Measurements from ENCODE around the gene ADAMTSL1. TPM values are rescaled to one million over a fixed set of nuclear protein-coding genes. Genes with fewer than 3 reads are reported as not detected.

ADAMTSL1 gene
- total RNA-seq, 1 experiment from 2014 or later: not detected

GRCh38 chr9:18549772-18550171 lies 75.8 kb downstream of the ADAMTSL1 start:
- DNase-seq: no peak
- CTCF ChIA-PET: no interaction called here
- TF ChIP-seq CTCF (IDR thresholded peaks at IDR 0.05; ENCODE audit: unreplicated experiment): no peak
- BruUV-seq (replicated peaks): no TSS peak
- no peak overlapping the region for H3K27ac Mint-ChIP-seq (ENCODE audit: unreplicated experiment)
- intact Hi-C loops (cut with micrococcal nuclease; ENCODE audit: unreplicated experiment): no loop called here
- no peaks in the 10 kb centered on the region for H3K4me1 Mint-ChIP-seq (ENCODE audit: low read depth, unreplicated experiment)
- no peaks in the 10 kb centered on the region for H3K9me3 Mint-ChIP-seq (ENCODE audit: low read depth, unreplicated experiment)
- H3K36me3 Mint-ChIP-seq (ENCODE audit: insufficient read depth, unreplicated experiment): no peaks in the 10 kb centered on the region
- H3K4me3 Mint-ChIP-seq (ENCODE audit: low read depth, unreplicated experiment): no peak overlapping the region
- no peaks in the 10 kb centered on the region for H3K27me3 Mint-ChIP-seq (ENCODE audit: unreplicated experiment)

GRCh38 chr9:18550286-18550685 lies 76.3 kb downstream of the ADAMTSL1 start:
- H3K4me3 Mint-ChIP-seq (ENCODE audit: low read depth, unreplicated experiment): no peak overlapping the region
- H3K36me3 Mint-ChIP-seq (ENCODE audit: insufficient read depth, unreplicated experiment): no peaks in the 10 kb centered on the region
- CTCF ChIA-PET: no interaction called here
- intact Hi-C loops (cut with micrococcal nuclease; ENCODE audit: unreplicated experiment): no loop called here
- DNase-seq: no peak
- H3K27ac Mint-ChIP-seq (ENCODE audit: unreplicated experiment): no peak overlapping the region
- H3K4me1 Mint-ChIP-seq (ENCODE audit: low read depth, unreplicated experiment): no peaks in the 10 kb centered on the region
- no TSS peak for BruUV-seq (replicated peaks)
- peaks cover 5% of the 10 kb centered on the region for H3K27me3 Mint-ChIP-seq (ENCODE audit: unreplicated experiment)
- no peak for TF ChIP-seq CTCF (IDR thresholded peaks at IDR 0.05; ENCODE audit: unreplicated experiment)
- no peaks in the 10 kb centered on the region for H3K9me3 Mint-ChIP-seq (ENCODE audit: low read depth, unreplicated experiment)

GRCh38 chr9:18554244-18554643 lies 80.3 kb downstream of the ADAMTSL1 start:
- Mint-ChIP-seq H3K27ac (ENCODE audit: unreplicated experiment) (no peak overlapping the region), H3K9me3 (ENCODE audit: low read depth, unreplicated experiment) (no peaks in the 10 kb centered on the region), H3K4me3 (ENCODE audit: low read depth, unreplicated experiment) (no peak overlapping the region), H3K27me3 (ENCODE audit: unreplicated experiment) (peaks cover 26% of the 10 kb centered on the region), H3K4me1 (ENCODE audit: low read depth, unreplicated experiment) (no peaks in the 10 kb centered on the region), H3K36me3 (ENCODE audit: insufficient read depth, unreplicated experiment) (no peaks in the 10 kb centered on the region)
- CTCF ChIA-PET: no interaction called here
- intact Hi-C loops (cut with micrococcal nuclease; ENCODE audit: unreplicated experiment): no loop called here
- no peak for DNase-seq
- no peak for TF ChIP-seq CTCF (IDR thresholded peaks at IDR 0.05; ENCODE audit: unreplicated experiment)
- no TSS peak for BruUV-seq (replicated peaks)

GRCh38 chr9:18555105-18555883 lies 81.3 kb downstream of the ADAMTSL1 start:
- intact Hi-C loops (cut with micrococcal nuclease; ENCODE audit: unreplicated experiment): no loop called here
- Mint-ChIP-seq H3K27ac (ENCODE audit: unreplicated experiment) (no peak overlapping the region), H3K27me3 (ENCODE audit: unreplicated experiment) (peaks cover 26% of the 10 kb centered on the region), H3K36me3 (ENCODE audit: insufficient read depth, unreplicated experiment) (no peaks in the 10 kb centered on the region), H3K9me3 (ENCODE audit: low read depth, unreplicated experiment) (peaks cover 6% of the 10 kb centered on the region), H3K4me1 (ENCODE audit: low read depth, unreplicated experiment) (no peaks in the 10 kb centered on the region), H3K4me3 (ENCODE audit: low read depth, unreplicated experiment) (no peak overlapping the region)
- BruUV-seq (replicated peaks): no TSS peak
- TF ChIP-seq CTCF (IDR thresholded peaks at IDR 0.05; ENCODE audit: unreplicated experiment): no peak
- CTCF ChIA-PET: interaction anchor here (0.6 to 1.2 kb wide), 3 partner anchors 15 to 632 kb away, joined by 3 read pairs; no protein-coding TSS in a partner anchor
- no peak for DNase-seq
